ENCODE data around the gene CLIC4. TPM values are rescaled to one million over a fixed set of nuclear protein-coding genes. Genes with fewer than 3 reads are reported as not detected.

The CLIC4 gene
- total and polyA plus RNA-seq, 2 of the 8 experiments (the other 6 are each of a cell fraction or from before 2014, with no cell fraction given): 77.5 to 293 TPM

DNA sequence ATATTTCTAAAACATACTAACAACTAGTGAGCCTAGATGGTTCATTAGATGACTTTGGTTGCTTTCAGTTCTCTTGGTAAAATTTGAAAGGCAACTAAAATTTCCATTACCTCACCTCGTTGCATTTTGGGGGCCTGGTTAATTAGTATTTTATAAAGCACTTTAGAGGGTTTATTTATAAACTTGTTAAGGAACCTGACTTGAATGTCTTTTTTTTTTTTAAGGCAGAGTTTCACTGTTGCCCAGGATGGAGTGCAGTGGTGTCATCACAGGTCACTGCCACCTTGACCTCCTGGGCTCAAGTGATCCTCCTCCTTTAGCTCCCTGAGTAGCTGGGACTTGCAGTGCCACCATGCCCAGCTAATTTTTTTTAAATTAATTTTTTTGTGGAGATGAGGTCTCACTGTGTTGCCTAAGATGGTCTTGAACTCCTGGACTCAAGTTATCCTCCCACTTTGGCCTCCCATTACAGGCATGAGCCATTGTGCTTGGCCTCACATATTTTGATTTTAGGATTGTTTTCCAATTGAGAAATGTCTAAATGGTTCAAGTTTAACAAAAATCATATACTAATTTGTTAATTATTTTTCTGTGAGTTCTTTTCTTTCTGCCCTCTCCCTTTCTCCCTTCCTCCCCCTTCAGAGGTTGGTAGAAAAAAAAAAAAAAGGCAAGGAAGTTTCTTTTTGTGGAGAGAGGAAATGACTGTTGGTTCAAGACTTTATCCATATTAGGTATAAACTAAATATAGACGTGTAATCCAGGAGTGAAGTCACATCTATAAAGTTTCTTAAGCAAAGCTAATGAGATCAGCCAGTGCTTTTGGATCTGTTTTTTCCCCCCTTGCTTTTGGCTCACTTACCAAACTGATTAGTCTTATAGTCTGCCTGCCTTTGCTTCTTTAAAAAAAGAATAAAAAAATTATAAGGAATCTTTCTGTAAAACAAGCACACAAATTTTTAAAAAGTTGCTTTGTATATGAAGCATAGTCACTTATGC lies 24.7 kb downstream of the CLIC4 start (continued):
- TF ChIP-seq CHD7 (IDR thresholded peaks at IDR 0.05; ENCODE audit: insufficient replicate concordance, low read length) (no peak), POU5F1 (IDR thresholded peaks at IDR 0.05; ENCODE audit: low read depth, low read length) (no peak)
